HepG2 (cell line): Measurements from ENCODE around the gene ZG16. TPM values are rescaled to one million over a fixed set of nuclear protein-coding genes. Genes with fewer than 3 reads are reported as not detected.

Experiments
- ASH2L ChIP-seq: fragments of 300-600, 200-600 bp; sonication (generic); IDR thresholded peaks from 2 replicates; pipeline ENCODE4 v1.7.0; 2017; ENCODE audit warnings: low read depth, mild to moderate bottlenecking, moderate library complexity, mixed read lengths, low read length; ENCODE audit not compliant: insufficient read length
- MXI1 ChIP-seq: IDR thresholded peaks from 3 replicates; pipeline ENCODE4 v1.6.1; 2012; ENCODE audit warnings: low read depth, low read length, inconsistent platforms, borderline replicate concordance
- RBFOX2 ChIP-seq: fragments of 200-400 bp; formaldehyde crosslinking; IDR thresholded peaks from 2 replicates; pipeline ENCODE4 v1.6.1; 2017; ENCODE audit warnings: low read depth, mild to moderate bottlenecking, low read length
- SCMH1 ChIP-seq: sonication (generic); formaldehyde crosslinking; IDR thresholded peaks from 2 replicates; pipeline ENCODE4 v1.9.0; 2021; ENCODE audit warnings: missing genetic modification reagents, mild to moderate bottlenecking, borderline replicate concordance
- TFE3 ChIP-seq: IDR thresholded peaks from 2 replicates; pipeline ENCODE4 v1.6.1; 2016
- ZBTB38 ChIP-seq: sonication (generic); formaldehyde crosslinking; IDR thresholded peaks from 2 replicates; pipeline ENCODE4 v1.5.1; 2020; ENCODE audit warnings: mild to moderate bottlenecking, missing genetic modification reagents
- ZNF407 ChIP-seq: sonication (generic); formaldehyde crosslinking; IDR thresholded peaks from one replicate; pipeline ENCODE4 v1.5.1; 2020; ENCODE audit warnings: mild to moderate bottlenecking, missing genetic modification reagents; ENCODE audit errors: not compliant biosample characterization
- ZSCAN31 ChIP-seq: sonication (generic); formaldehyde crosslinking; IDR thresholded peaks from 2 replicates; pipeline ENCODE4 v1.5.0; 2020; ENCODE audit warnings: low read depth, mild to moderate bottlenecking, missing genetic modification reagents
- polyA plus RNA-seq, 8 experiments: library from polyadenylated mRNA; depleted of rRNA in 3 of 8; stranded (reverse) in 7 of 8; unstranded in 1 of 8; fragments of >200 nt; fragmentation: Illumina TruSeq in 4 of 8; extraction: Trizol in 4 of 8; gene quantifications; 2 replicates each; pipeline versions ENCODE4 v1.2.1 to v1.2.3, GENCODE V29; 2011 to 2016; ENCODE audit warnings: low read depth in 4 of 8, missing spikeins in 1 of 8, mixed read lengths in 1 of 8; ENCODE audit not compliant: insufficient read depth in 1 of 8
- total RNA-seq, 5 experiments: library from RNA; depleted of rRNA; stranded (reverse); fragments of >200 nt; fragmentation: Illumina TruSeq; extraction: Trizol; gene quantifications; 2 replicates each; pipeline ENCODE4 v1.2.3, GENCODE V29; 2016; ENCODE audit warnings: low read depth in 1 of 5
- TF ChIP-seq, protein P1 (sequence below): sonication (generic); formaldehyde crosslinking; IDR thresholded peaks from 2 replicates; pipeline ENCODE4 v1.8.1; 2023; ENCODE audit warnings: mild to moderate bottlenecking, moderate library complexity, missing genetic modification reagents

The ZG16 gene
- total and polyA plus RNA-seq, 2 of the 13 experiments (the other 11 are each of a cell fraction or from before 2014, with no cell fraction given), result 0.04 to 0.07 TPM

DNA sequence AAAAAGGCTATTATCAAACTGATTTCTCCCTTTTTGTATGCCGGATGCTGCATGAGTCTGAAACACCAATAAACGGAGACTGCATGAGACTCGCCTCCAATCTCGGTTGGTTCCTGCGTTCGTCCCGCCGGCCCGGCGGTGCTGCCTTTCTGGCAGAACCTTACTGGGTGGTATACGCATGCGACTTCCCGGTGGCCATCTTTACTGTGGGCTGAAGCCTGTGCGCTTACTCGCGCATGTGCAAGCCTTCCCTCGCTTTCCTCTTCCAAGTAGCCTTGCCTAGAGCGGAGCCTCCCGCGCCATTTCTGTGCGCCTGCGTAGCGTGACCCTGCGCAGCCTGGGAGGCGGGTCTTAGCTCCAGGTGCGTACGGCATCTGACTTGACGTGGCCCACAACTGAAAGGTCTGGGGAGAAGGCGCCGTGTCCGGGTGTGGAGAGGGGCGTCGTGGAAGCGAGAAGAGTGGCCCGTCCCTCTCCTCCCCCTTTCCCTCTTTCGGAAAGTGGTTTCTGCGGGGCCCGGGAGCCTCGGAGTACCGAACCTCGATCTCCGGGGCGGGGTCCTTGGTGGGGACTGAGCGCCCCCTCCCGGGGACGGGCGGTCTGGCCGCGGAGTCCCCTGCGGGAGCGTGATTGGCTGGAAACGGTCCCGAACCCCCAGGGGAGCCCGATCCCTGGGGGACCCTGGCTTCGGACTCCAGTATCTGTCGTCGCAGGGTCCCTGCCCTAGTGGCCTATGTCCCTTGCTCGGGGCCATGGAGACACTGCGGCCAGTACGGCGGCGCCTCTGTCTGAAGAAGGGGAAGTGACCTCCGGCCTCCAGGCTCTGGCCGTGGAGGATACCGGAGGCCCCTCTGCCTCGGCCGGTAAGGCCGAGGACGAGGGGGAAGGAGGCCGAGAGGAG is 38.0 kb downstream of the ZG16 start, which contains the start of gene PAGR1 (continued):
- TF ChIP-seq ZNF407 (peak; percentile 96), MXI1 (peak; percentile 89; the same call in 2 of the 3 replicates), ZBTB38 (CRISPR knock-in tag) (peak; percentile 94), RBFOX2 (peak; percentile 92), TFE3 (CRISPR knock-in tag) (peak; percentile 76), ASH2L (peak; percentile 89), ZSCAN31 (CRISPR knock-in tag) (peak; percentile 75; the same call in 1 of the 2 replicates), SCMH1 (CRISPR knock-in tag) (no peak)
- TF ChIP-seq, protein P1, sequence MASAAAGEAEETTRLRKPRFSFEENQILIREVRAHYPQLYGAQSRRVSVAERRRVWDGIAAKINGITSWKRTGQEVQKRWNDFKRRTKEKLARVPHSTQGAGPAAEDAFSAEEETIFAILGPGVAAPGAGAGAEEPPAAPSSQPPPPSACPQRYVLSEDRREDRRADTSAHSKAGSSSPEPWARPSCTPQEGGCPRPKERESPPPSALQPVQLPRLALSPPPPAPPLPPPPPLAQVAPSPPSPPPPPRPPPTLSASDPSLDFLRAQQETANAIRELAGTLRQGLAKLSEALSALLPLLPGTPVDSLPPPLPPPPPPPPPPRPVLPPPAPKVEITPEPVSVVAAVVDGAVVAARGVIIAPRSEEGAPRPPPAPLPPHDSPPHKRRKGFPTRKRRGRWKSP, result peak; percentile 91
